Muscle layer of duodenum (tissue), 2 donors: ENCODE results near the gene CCR3.

ENCODE experiments used
- H3K27ac ChIP-seq: one replicate; pipeline ENCODE4 v1.7.0; 2013; ENCODE audit warnings: mild to moderate bottlenecking, low read length
- H3K27me3 ChIP-seq: one replicate; pipeline ENCODE4 v1.7.0; 2013; ENCODE audit warnings: low read depth, mild to moderate bottlenecking, control low read depth, low read length
- H3K36me3 ChIP-seq, 2 donors: one replicate each; pipeline ENCODE4 v1.7.0; 2013; ENCODE audit warnings: low read length in 2 of 2, control low read depth in 1 of 2, mild to moderate bottlenecking in 1 of 2; ENCODE audit not compliant: insufficient read depth in 2 of 2, control insufficient read depth in 1 of 2
- H3K4me1 ChIP-seq, 2 donors: one replicate each; pipeline ENCODE4 v1.7.0; 2013; ENCODE audit warnings: low read length in 2 of 2, mild to moderate bottlenecking in 2 of 2, control low read depth in 1 of 2, moderate library complexity in 1 of 2; ENCODE audit not compliant: insufficient read depth in 2 of 2, control insufficient read depth in 1 of 2
- H3K4me3 ChIP-seq, 2 donors: one replicate each; pipeline ENCODE4 v1.7.0; 2013; ENCODE audit warnings: low read length in 2 of 2, low read depth in 1 of 2, mild to moderate bottlenecking in 1 of 2
- H3K9me3 ChIP-seq, 2 donors: one replicate each; pipeline ENCODE4 v1.7.0; 2013; ENCODE audit warnings: low read length in 2 of 2, control low read depth in 1 of 2, mild to moderate bottlenecking in 1 of 2; ENCODE audit not compliant: control insufficient read depth in 1 of 2
- donor health status: healthy.

Gene CCR3

GRCh38 chr3:46278816-46279672 lies 36.8 kb downstream of the CCR3 start:
- Histone ChIP-seq H3K36me3 (no peaks in the 10 kb centered on the region), H3K9me3 (peaks cover 0 to 3% of the 10 kb centered on the region in 2 donors), H3K27me3 (no peaks in the 10 kb centered on the region), H3K4me1 (no peaks in the 10 kb centered on the region), H3K27ac (no peak overlapping the region), H3K4me3 (no peak overlapping the region)

DNA sequence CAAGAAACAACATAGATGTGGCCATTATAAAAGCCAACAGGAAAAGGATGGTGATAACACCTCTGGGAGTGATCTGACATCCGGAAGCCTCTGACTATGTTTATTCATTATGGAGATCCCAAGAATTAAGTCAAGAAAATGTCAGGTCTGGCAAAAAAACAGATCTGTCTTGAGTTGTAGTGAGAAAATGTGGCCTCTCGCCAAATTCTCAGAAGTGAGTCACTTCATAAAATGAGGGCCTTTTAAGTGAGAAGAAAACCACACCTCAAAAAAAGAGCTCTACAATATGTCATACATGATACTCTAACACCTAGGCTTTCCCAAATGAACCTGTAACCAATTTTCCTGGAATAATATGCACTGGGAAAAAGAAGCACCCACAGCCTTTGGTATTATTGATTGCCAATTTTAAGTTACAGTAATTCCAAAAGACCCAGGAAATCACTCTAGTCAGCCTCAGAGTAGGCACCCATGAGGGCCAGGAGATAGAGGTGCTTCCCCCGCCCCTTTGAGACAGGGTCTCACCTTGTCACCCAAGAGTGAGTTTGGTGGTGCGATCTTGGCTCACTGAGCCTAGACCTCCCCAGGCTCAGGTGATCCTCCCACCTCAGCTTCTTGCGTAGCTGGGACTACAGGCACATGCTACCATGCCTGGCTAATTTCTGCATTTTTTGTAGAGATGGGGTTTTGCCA lies 38.0 kb downstream of the CCR3 start:
- Histone ChIP-seq H3K27me3 (no peaks in the 10 kb centered on the region), H3K36me3 (no peaks in the 10 kb centered on the region), H3K27ac (no peak overlapping the region), H3K4me3 (no peak overlapping the region), H3K4me1 (no peaks in the 10 kb centered on the region), H3K9me3 (peaks cover 0 to 3% of the 10 kb centered on the region in 2 donors)

DNA sequence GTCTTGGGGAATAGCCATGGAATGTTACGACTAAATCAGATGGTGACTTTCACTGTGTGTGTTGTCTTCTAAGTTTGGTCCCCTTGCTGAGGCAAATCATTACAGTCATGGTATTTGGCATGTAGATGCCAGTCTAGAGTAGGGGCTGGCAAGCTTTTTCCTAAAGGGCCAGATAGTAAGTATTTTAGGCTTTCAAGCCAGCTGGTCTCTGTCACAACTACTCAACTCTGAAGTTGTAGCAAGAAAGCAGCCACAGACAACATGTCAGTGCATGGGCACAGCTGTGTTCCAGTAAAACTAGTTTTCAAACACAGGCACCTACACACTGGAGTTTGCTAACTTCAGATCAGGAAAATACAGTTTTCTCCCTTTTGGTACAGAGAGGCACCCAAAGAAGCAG lies 39.3 kb downstream of the CCR3 start:
- H3K4me1 ChIP-seq = no peaks in the 10 kb centered on the region
- H3K9me3 ChIP-seq = peaks cover 0 to 3% of the 10 kb centered on the region in 2 donors
- H3K36me3 ChIP-seq = no peaks in the 10 kb centered on the region
- no peak overlapping the region for H3K27ac ChIP-seq
- H3K27me3 ChIP-seq = no peaks in the 10 kb centered on the region
- H3K4me3 ChIP-seq = no peak overlapping the region

DNA sequence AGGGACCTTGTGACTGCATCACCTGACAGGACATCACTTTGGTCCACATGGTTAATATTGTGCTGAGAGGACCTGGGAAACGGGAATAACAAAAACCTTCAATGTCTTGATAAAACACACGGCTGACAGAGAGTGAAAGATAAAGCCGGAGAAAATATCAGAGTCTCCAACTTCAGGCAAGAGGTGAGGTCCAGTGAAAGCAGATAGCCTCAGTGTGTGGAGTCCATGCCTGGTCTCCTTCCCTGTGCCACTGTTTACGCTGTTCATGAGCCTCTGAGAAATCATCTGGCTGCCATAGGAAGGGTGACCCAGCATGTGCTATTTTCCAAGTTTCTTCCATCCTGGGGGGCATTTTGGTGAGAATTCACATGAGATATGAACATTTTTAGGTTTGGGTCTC lies 39.8 kb downstream of the CCR3 start:
- Histone ChIP-seq H3K4me1 (no peaks in the 10 kb centered on the region), H3K27me3 (no peaks in the 10 kb centered on the region), H3K4me3 (no peak overlapping the region), H3K27ac (no peak overlapping the region), H3K36me3 (no peaks in the 10 kb centered on the region), H3K9me3 (peaks cover 0 to 3% of the 10 kb centered on the region in 2 donors)

DNA sequence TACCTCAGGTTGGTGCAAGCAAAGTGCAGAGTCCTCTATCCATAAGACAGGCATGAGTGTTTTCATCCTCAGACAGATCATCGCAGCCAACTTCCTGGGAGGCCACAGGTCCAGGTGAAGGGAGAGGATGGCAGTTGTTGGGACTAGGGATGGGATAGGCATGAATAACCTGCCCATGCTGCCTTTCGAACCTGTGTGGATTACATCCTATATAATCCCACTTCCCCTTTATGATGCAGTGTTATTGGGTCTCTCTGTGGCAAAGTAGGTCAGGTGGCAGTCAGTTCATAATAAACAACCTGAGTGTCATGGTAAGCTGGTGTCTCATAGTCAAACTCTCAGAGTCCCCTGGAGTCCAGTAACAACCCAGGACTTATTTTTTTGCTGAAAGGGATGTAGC lies 40.4 kb downstream of the CCR3 start:
- Histone ChIP-seq H3K9me3 (peaks cover 0 to 3% of the 10 kb centered on the region in 2 donors), H3K4me3 (no peak overlapping the region), H3K4me1 (no peaks in the 10 kb centered on the region), H3K27me3 (no peaks in the 10 kb centered on the region), H3K27ac (peak overlapping the region; percentile 3), H3K36me3 (no peaks in the 10 kb centered on the region)

DNA sequence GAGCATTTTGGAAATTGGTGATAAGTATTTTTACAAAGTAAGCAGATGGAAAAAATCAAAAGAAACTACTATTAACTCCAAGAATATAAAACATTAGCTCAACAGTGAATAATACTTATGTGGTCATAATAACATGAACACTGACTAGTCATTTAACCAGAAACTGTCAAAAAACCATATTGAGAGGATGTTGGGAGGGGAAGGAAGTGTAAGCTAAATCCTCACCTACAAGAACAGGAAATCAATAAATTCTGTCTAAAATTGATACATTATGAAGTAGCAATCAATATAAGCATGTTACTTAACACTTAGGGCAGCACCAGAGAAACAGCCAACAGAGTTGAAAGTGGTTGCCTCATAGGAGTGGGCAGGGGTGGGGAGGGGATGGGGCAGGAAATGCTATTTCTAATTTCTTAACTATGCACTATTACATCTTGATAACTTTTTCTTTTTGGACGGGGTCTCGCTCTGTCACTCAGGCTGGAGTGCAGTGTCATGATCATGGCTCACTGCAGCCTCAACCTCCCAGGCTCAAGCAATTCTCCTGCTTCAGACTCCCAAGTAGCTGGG lies 41.7 kb downstream of the CCR3 start:
- no peaks in the 10 kb centered on the region for H3K27me3 ChIP-seq

DNA sequence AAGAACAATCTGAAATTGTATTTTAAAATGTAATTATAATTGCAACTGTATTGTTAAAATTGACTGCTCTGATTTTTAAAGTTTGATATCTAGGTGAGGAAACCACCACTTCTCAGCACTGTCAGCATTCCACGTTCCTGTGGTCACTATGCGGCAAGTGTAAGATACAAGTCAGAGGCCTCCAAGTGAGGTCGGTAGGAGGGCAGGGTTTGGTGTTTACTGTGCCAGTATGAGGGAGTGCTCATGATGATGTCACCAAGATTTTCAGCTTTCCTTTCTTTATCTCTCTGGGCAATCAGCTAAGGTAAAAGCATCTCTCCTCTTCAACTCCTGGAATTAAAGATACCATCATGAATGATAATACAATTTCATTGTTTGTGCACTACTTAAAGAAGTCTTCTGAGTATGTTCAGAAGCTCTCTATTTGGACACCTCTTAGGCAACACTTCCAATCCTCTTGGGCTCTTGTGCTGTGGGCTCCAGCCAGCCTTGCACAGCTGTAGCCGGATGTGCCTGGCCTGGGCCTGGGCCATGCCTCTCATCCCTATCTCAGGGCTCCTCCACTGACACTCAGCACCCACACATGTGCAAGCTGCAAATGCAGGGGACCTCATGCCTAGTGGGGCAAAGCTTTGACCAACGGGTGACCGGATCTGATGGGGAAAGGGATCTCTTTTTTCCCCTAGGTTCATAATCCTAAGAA lies 42.9 kb downstream of the CCR3 start:
- no peaks in the 10 kb centered on the region for H3K36me3 ChIP-seq
- H3K27ac ChIP-seq = peak overlapping the region; percentile 3

More for the DNA sequence above, 41.7 kb downstream of the CCR3 start:
- Histone ChIP-seq H3K4me1 (no peaks in the 10 kb centered on the region), H3K4me3 (no peak overlapping the region), H3K9me3 (peaks cover 0 to 3% of the 10 kb centered on the region in 2 donors), H3K27ac (no peak overlapping the region), H3K36me3 (no peaks in the 10 kb centered on the region)

DNA sequence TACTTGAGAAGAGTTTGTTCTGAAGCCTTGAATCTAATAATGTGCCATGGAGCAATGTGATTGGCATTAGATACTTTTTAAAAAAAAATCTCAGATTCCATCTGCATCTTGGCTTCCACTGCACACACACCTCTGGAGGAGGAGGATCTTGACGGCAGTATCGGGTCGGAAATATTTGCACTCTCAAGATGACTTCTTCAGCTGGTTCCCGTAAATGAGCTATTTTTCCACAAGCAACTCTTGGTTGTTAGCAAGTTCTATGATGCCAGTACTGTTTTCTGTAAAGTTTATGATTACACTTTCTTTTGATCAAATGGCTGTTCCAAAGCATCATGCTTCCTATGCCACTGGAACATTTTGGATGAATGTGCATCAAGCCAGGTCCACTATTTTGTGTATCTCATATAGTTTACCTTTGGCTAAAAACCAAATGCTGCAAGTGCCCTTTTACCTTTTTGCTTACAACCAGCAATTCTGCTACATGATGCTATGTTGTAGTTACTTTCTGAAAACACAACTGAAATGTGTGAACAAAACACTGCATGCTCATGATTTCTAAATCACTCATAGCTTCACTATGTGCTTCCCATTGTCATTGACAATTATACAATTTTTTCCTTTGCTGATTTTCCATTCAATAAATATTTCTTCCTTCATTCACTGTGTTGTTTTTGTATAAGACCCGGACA lies 43.8 kb downstream of the CCR3 start:
- H3K9me3 ChIP-seq = no peaks in the 10 kb centered on the region
- H3K4me3 ChIP-seq = no peak overlapping the region
- no peaks in the 10 kb centered on the region for H3K36me3 ChIP-seq
- no peaks in the 10 kb centered on the region for H3K27me3 ChIP-seq
- no peaks in the 10 kb centered on the region for H3K4me1 ChIP-seq
- no peak overlapping the region for H3K27ac ChIP-seq

More for the DNA sequence above, 42.9 kb downstream of the CCR3 start:
- Histone ChIP-seq H3K4me1 (no peaks in the 10 kb centered on the region), H3K27me3 (no peaks in the 10 kb centered on the region), H3K9me3 (no peaks in the 10 kb centered on the region), H3K4me3 (no peak overlapping the region)

GRCh38 chr3:46286947-46287565 lies 44.8 kb downstream of the CCR3 start:
- H3K36me3 ChIP-seq = no peaks in the 10 kb centered on the region
- H3K9me3 ChIP-seq = no peaks in the 10 kb centered on the region
- H3K4me3 ChIP-seq = no peak overlapping the region
- no peaks in the 10 kb centered on the region for H3K27me3 ChIP-seq
- no peaks in the 10 kb centered on the region for H3K4me1 ChIP-seq
- H3K27ac ChIP-seq = no peak overlapping the region

DNA sequence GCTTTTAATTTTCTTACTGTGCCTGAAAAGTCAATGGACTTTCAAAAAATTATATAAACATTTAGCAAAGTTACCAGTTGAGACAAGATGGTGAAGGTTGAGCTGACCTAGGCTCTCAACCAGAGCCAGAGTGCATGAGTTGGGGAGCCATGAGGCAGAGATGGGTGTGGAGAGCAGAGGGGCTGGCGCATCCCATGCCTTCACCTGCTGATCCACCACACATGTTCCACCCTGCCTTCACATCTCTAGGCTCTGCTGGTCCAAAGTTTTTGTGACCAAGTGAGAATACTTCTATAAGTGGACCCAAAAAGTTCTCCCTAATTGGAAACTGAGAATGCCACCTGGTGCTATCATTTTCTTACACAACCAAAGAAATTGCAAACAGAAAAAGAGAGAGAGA lies 47.3 kb downstream of the CCR3 start:
- no peaks in the 10 kb centered on the region for H3K4me1 ChIP-seq
- no peaks in the 10 kb centered on the region for H3K9me3 ChIP-seq
- H3K27ac ChIP-seq = no peak overlapping the region
- no peaks in the 10 kb centered on the region for H3K36me3 ChIP-seq
- H3K4me3 ChIP-seq = no peak overlapping the region
- no peaks in the 10 kb centered on the region for H3K27me3 ChIP-seq
